ENCODE data around the gene ABCB8. TPM values are rescaled to one million over a fixed set of nuclear protein-coding genes. Genes with fewer than 3 reads are reported as not detected.

Gene ABCB8
- total RNA-seq = 10 to 100 TPM; 25.5 to 39.4 (median 31.6) TPM

DNA sequence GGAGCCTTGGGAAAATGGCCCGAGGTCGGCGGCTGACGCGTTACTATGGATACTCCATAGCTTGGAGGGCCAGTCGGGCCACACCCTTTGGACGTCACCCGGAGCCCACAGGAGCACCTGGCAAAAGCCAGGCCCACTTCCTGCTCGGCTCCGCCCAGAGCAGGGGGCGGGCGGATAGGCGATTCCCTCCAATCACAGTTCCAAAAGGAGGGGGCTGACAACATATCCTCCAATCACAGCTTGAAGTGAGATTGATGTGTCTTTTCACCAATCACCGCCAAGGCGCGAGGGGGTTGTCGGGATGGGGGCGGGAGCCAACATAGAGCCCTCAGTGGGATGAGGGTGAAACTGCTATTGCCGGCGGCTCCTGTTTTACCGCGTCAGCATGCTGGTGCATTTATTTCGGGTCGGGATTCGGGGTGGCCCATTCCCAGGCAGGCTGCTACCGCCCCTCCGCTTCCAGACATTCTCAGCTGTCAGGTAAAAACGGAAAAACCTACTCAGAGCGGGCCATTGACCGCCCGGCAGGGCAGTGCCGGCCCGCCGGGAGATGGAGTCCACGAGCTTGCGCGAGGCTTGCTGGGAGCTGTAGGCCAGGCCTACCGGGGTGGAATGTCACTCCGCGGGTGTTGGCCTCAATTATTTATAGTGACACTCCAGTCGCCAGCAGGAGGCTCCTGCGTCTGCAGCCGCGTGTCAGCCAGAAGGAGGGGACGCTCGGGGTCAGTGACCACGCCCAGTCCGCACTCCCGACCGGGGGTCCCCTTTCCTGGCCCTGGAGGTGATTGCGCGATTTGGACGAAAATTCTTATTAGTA lies at the start of gene ABCB8:
Gene ABCB8 (plus strand): TSS at position 320 of the 817 bp plus-strand sequence. CDS start 66 bp downstream, at position 386.
- DNase-seq (ENCODE audit: low spot score) = peak; percentile 98
- TF ChIP-seq, protein P1, sequence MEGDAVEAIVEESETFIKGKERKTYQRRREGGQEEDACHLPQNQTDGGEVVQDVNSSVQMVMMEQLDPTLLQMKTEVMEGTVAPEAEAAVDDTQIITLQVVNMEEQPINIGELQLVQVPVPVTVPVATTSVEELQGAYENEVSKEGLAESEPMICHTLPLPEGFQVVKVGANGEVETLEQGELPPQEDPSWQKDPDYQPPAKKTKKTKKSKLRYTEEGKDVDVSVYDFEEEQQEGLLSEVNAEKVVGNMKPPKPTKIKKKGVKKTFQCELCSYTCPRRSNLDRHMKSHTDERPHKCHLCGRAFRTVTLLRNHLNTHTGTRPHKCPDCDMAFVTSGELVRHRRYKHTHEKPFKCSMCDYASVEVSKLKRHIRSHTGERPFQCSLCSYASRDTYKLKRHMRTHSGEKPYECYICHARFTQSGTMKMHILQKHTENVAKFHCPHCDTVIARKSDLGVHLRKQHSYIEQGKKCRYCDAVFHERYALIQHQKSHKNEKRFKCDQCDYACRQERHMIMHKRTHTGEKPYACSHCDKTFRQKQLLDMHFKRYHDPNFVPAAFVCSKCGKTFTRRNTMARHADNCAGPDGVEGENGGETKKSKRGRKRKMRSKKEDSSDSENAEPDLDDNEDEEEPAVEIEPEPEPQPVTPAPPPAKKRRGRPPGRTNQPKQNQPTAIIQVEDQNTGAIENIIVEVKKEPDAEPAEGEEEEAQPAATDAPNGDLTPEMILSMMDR (IDR thresholded peaks at IDR 0.05) = no peak
- peak; percentile 97 for ATAC-seq (ENCODE audit: low FRiP score)

DNA sequence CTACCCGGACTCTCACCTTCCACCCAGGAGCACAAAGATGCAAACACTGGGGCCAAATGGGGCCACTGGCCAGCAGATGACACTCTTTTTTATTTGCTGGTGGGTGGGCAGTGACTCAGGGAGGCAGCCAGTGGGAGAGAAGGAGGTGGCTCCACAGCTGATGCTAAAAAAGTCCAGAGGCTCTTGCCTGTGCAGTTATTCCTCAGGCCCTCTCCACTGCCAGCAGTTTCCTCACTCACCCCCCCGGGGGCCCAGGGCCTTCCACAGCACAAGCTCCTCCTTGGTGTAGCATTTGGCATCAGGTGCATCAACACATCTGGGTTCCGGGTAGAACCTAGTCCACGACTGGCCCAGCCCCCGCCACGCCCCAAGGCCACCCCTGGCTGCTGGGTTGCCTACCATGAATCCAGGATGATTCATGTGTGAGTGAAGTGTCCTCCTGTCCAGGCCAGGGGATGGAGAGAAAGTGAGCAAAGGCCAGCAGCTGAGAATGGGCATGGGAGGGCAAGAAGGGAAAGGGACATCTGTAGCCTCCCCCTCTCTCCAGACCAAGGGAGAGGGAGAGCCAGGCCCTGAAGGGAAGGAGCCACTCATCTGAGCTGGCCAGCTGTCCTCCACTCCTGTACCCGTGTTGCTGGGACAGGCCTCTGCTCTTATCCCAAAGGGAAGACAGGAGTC lies 48.4 kb upstream of the ABCB8 start:
- ATAC-seq (ENCODE audit: low FRiP score) = no peak
- TF ChIP-seq, protein P1 (IDR thresholded peaks at IDR 0.05) = no peak
- no peak for DNase-seq (ENCODE audit: low spot score)

DNA sequence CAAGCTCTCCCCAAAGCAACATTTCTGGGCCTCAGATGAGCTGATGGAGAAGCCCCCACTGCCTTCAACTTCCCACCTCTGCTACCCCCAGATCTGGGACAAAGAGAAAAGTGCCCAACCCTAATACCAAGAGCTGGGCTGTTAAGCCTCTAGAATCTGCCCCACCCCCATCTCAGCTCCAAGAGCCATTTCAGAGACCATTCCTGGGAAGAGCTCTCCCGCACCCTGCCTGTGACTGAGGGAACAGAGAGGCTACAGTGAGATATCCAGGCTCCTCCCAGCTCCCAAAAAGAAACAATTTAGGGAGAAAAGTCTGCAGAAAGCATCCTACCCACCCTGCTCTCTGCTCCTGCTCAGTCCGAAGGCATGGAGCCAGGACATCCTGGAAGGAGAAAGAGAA lies 47.6 kb upstream of the ABCB8 start:
- no peak for ATAC-seq (ENCODE audit: low FRiP score)
- TF ChIP-seq, protein P1 (IDR thresholded peaks at IDR 0.05) = no peak

DNA sequence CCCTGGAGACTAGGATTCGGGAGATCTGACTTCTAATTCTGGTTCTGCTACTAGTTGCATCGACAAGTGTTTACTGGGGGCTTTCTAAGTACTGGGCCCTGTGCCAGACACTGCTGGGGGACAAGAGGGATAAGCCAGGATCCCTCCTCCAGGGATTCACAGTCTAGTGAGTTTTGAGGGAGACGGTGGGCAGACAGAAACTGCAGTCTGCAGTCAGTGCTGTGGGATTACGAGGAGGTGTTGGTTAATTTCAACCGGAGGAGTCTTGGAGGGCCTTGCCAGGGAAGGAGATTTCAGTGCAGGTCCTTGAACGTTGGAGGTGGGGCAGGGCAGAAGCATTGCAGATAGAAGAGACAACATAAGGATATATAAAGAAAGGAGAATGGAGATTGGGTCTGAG lies 46.6 kb upstream of the ABCB8 start:
- ATAC-seq (ENCODE audit: low FRiP score) = no peak
- no peak for DNase-seq (ENCODE audit: low spot score)

More for the DNA sequence above, 47.6 kb upstream of the ABCB8 start:
- DNase-seq (ENCODE audit: low spot score) = no peak

DNA sequence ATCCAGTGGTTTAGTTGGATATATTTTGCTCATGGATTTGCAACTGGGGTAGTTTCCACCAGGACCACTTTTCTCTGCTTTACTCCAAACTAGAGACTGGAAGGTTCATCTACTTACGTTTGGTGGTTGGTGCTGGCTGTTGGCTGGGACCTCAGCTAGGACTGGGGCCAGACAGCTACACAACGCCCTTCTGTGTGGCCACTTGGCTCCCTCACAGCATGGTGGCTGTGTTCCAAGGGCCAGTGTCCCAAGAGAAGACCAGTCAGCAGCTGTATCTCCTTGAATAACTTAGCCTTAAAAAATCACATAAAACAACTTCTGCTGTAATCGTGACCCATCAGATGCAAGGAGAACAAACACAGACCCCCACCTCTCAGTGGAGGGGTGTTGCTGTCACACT lies 45.9 kb upstream of the ABCB8 start:
- TF ChIP-seq, protein P1 (IDR thresholded peaks at IDR 0.05) = no peak
- no peak for ATAC-seq (ENCODE audit: low FRiP score)
- DNase-seq (ENCODE audit: low spot score) = no peak

More for the DNA sequence above, 46.6 kb upstream of the ABCB8 start:
- TF ChIP-seq, protein P1 (IDR thresholded peaks at IDR 0.05) = no peak

DNA sequence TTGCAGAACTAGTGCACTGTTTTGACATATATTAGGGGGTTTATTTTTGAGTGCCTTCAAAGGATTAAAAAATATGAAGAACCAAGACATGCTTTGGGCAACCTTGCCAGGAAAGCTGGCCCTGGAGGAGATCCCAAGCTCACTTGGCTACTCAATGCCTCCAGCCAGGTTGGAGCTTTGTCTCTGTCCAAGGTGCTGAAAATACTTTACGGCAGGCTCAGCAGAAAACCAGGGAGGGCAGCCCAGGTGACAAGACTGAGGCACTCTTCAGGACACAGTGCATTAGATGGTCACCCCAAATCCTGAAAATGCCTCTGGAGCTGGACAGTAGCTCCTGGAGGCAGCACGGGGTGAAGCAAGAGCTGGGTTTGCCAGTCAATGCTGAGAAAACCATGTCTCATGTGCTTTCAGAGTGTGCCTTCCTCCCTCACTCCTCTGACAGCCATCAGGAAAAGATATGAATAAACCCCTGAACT lies 44.3 kb upstream of the ABCB8 start:
- no peak for DNase-seq (ENCODE audit: low spot score)
- ATAC-seq (ENCODE audit: low FRiP score) = no peak
- TF ChIP-seq, protein P1 (IDR thresholded peaks at IDR 0.05) = no peak
